MM.1S (cell line): Measurements from ENCODE around the gene L3MBTL4.

ENCODE experiments used
- EZH2 ChIP-seq: fragments of 300-600 bp; sonication (generic); optimal IDR thresholded peaks from 2 replicates; pipeline ENCODE3; 2017; ENCODE audit warnings: low read depth, mild to moderate bottlenecking, antibody characterized with exemption, low read length, mixed read lengths
- TF ChIP-seq, protein P1 (sequence below): fragments of 300-600 bp; sonication (generic); IDR thresholded peaks from 2 replicates; pipeline ENCODE4 v1.5.1; 2016; ENCODE audit warnings: antibody characterized with exemption, low read length, mixed read lengths

DNA sequence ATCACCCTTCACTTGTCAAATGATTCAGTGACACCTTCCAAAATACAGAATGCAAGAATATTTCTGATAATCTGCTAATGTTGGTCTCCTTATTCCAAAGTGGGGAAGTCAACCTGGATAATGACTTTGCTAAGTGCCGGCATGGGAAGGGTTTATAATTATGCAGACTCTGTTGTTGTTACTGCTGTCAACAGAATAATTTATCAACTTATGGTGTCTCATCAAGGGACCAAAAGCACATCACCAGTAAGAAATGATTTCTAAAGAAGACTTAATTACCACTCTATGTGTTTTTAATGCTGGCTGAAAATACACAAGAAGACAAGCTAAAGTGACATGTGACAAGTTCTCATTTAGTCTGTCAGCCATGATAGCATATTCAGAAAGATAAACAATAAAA, 403.8 kb downstream of the L3MBTL4 start:
- no peak for TF ChIP-seq EZH2
- TF ChIP-seq, protein P1, sequence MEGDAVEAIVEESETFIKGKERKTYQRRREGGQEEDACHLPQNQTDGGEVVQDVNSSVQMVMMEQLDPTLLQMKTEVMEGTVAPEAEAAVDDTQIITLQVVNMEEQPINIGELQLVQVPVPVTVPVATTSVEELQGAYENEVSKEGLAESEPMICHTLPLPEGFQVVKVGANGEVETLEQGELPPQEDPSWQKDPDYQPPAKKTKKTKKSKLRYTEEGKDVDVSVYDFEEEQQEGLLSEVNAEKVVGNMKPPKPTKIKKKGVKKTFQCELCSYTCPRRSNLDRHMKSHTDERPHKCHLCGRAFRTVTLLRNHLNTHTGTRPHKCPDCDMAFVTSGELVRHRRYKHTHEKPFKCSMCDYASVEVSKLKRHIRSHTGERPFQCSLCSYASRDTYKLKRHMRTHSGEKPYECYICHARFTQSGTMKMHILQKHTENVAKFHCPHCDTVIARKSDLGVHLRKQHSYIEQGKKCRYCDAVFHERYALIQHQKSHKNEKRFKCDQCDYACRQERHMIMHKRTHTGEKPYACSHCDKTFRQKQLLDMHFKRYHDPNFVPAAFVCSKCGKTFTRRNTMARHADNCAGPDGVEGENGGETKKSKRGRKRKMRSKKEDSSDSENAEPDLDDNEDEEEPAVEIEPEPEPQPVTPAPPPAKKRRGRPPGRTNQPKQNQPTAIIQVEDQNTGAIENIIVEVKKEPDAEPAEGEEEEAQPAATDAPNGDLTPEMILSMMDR: no peak
